Fibroblast of pulmonary artery (primary cell): ENCODE data around the gene AHSG.
"Not testable (repeated sequence)": the region's sequence is repeated elsewhere in the genome, so short reads cannot be mapped to it uniquely, and the experiment has no call there.

ENCODE experiments used
- DNase-seq: peaks from one replicate; pipeline ENCODE4 v3.0.0-alpha.2; 2010; ENCODE audit warnings: low read depth
- H3K4me3 ChIP-seq: replicated peaks from 2 replicates; pipeline ENCODE4 v1.5.1; 2011; ENCODE audit warnings: low read depth, mild to moderate bottlenecking, control low read depth, low read length, moderate library complexity
- TF ChIP-seq, protein P1 (sequence below): IDR thresholded peaks from 2 replicates; pipeline ENCODE4 v1.5.1; 2011; ENCODE audit warnings: mild to moderate bottlenecking, control low read depth, low read length, inconsistent platforms; ENCODE audit errors: missing control alignments

The AHSG gene

DNA sequence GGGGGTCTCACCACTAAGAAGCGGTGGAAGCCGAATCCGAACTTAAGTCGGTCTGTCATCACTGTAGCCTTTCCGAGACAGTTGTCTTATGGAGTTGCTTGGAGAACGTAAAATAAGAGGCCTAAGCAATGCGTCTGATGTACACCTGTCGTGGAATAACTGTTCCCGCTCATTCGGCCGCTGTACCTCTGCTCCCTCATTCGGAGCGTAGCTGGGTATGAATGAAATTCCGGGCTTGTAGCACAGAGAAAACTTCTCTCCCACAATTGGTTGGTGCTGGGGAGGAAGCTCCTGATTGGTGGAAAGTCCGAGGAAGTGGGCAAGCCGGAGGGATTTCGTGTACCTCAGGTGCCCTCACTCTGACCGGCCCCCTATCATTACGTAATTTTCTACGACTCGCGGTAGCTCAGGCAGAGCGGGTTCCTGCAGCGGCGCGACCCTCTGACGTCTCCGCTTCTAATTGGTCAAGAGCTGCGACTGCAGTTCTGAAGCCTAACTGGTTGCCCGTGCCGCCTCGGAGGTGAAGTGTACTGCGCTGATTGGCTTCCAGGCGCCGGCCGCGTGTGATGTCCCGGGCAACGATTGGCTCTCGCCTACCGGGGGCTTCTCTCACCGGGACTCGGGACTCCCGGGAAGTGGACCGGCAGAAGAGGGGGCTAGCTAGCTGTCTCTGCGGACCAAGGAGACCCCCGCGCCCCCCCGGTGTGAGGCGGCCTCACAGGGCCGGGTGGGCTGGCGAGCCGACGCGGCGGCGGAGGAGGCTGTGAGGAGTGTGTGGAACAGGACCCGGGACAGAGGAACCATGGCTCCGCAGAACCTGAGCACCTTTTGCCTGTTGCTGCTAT lies 42.5 kb upstream of the AHSG start, which contains the start of gene DNAJB11:
DNAJB11 (plus strand) TSS at position 625 of the 845 bp plus-strand sequence; CDS start at position 803, 178 bp downstream.
- DNase-seq, result peak; percentile 100
- peak within 1 kb of the TSS; percentile 89 for H3K4me3 ChIP-seq
- TF ChIP-seq, protein P1, sequence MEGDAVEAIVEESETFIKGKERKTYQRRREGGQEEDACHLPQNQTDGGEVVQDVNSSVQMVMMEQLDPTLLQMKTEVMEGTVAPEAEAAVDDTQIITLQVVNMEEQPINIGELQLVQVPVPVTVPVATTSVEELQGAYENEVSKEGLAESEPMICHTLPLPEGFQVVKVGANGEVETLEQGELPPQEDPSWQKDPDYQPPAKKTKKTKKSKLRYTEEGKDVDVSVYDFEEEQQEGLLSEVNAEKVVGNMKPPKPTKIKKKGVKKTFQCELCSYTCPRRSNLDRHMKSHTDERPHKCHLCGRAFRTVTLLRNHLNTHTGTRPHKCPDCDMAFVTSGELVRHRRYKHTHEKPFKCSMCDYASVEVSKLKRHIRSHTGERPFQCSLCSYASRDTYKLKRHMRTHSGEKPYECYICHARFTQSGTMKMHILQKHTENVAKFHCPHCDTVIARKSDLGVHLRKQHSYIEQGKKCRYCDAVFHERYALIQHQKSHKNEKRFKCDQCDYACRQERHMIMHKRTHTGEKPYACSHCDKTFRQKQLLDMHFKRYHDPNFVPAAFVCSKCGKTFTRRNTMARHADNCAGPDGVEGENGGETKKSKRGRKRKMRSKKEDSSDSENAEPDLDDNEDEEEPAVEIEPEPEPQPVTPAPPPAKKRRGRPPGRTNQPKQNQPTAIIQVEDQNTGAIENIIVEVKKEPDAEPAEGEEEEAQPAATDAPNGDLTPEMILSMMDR, result no peak

DNA sequence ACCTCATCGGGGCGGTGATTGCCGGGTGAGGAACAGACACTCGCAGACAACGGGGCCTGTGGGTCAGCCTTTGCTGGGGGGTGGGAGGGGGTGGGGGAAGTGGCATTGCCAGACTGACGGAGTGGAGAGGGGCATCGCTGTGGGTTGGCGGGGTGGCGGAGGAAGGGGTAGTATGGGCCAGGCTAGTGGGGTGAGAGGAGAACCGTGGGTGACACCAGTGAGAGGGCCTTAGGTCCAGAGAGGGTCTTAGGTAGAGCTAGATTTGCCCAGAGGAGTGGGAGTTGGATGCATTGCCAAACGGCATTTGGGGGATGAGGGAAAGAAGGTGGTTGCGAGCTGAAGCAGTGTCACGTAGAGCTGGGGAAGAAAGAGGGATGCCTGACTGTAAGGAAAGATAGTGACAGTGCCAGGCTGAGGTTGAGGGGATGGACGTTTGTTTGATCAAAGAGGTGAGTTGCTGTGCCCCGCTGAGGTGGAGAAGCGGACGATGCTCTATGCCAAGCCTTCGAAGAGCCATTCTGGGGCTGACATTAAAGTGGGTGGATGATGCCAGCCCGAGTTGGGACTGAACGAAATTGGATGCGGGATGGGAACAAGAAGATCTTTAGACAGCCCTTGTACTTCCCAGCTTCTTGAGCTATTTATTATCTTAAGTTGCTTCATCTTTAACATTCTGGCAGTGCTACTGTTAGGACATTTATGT lies 41.8 kb upstream of the AHSG start:
- H3K4me3 ChIP-seq, result peak overlapping the region; percentile 89
- DNase-seq, result no peak
- TF ChIP-seq, protein P1, result no peak

DNA sequence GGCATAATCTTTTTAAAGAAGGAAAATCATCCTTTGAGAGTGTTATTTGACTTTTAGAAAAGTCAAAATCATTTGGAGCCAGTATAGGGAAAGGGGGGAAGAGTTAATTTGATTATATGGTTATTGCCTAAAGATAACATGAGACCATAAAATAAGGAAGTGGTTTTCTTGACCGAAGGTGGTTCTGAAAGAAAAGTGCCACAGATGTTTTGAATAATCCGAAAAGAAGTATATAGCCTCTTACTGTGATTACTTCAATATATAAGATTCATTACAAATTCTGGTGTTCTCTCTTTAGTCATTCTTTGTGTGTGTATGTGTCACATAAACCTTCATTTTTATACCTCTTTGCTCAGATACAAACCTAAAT lies 41.2 kb upstream of the AHSG start:
- peak overlapping the region; percentile 89 for H3K4me3 ChIP-seq
- DNase-seq, result no peak
- TF ChIP-seq, protein P1, result no peak

DNA sequence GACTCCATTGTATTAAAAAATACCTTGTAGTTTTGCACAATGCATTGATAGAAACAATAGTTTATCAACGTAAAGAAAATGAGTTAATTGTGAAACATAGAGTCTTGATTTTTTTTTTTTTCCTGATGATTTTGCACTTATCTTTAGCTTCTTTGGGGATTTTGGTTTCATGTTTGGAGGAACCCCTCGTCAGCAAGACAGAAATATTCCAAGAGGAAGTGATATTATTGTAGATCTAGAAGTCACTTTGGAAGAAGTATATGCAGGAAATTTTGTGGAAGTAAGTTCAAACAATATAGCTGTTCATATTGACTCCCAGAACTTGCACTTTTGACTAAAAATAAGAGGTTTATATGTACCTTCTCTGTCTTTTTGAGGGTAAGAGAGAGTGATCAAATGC lies 35.3 kb upstream of the AHSG start:
- TF ChIP-seq, protein P1, result no peak
- DNase-seq, result no peak

DNA sequence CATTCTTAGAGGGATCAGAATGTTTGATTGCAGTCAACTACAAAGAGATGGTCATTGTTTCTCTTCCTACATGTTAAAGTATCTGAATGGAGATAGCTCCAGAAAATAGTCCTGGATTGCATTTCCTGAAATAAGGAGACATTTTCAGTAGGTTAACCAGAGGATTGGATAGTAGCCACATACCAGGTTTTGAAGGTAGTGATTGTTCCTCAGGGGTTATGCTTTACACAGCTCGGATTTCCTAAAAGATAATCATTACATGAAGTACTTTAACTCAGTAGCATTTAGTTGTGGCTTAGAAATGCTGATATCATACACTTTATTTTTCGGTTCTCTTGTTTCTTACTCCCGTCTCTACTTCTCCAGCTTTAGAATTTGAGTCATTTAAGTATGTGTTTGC lies 32.1 kb upstream of the AHSG start:
- DNase-seq, result no peak
- no peak overlapping the region for H3K4me3 ChIP-seq
- TF ChIP-seq, protein P1, result no peak

More for the DNA sequence above, 35.3 kb upstream of the AHSG start:
- H3K4me3 ChIP-seq, result no peak overlapping the region

DNA sequence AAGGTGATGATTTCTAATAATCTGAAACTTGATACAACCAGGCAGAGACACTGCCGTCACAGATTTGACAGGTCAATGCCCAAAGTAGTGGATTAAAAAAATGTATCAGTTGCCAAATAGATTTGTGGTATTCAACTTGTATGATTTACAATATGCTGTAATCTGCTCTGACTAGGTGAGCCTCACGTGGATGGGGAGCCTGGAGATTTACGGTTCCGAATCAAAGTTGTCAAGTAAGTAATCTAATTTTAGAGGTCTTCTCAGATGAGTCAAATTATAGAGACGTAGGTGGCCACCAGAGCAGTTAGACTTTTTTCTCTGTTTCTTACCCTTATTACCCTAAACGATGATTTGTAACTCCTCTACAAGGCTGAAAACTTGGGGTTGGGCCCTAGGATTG lies 30.3 kb upstream of the AHSG start:
- TF ChIP-seq, protein P1, result no peak
- DNase-seq, result no peak
- H3K4me3 ChIP-seq, result no peak overlapping the region

DNA sequence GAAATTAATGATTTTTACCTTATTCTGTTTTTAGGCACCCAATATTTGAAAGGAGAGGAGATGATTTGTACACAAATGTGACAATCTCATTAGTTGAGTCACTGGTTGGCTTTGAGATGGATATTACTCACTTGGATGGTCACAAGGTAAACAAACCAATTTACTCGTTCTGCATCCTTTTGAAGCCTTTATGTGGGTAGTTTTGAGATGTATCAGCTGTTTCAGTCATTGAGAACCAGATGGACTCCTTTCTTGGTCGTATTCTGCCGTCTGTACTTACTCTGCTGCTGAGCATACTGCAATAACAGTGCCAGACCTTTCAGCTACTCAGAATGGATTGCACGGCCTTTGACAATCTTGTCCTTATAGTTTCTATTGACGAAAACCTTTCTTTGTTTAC lies 29.0 kb upstream of the AHSG start:
- DNase-seq, result no peak
- H3K4me3 ChIP-seq, result no peak overlapping the region
- TF ChIP-seq, protein P1, result no peak

DNA sequence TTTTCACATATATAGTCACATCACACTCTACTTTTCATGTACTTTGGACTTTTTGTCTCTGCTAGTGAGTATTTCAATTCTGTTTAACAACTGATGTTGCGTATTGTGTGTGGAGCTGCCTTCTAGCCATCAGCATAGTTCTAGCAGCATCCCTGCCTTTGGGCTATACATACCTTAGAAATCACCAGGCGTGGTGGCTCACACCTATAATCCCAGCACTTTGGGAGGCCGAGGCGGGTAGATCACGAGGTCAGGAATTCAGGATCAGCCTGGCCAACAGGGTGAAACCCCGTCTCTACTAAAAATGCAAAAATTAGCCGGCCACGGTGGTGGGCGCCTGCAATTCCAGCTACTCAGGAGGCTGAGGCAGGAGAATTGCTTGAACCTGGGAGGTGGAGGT lies 26.6 kb upstream of the AHSG start:
- DNase-seq, H3K4me3 ChIP-seq: not testable (repeated sequence)
